GM21367 (cell line): ENCODE results near the gene ITGA6.

Experiments used
- ATAC-seq: cut with Tn5 transposase; IDR thresholded peaks from one replicate; pipeline ENCODE4 v1.9.1; 2021; ENCODE audit not compliant: unreplicated experiment

ITGA6 gene

GRCh38 chr2:172464400-172465129 lies 37.2 kb downstream of the ITGA6 start:
- ATAC-seq: no peak

GRCh38 chr2:172465417-172466334 lies 38.3 kb downstream of the ITGA6 start:
- ATAC-seq: no peak

- ATAC-seq: no peak
These were observed 40.0 kb downstream of the ITGA6 start for GRCh38 chr2:172467382-172467781.

- no peak for ATAC-seq
These were observed 43.9 kb downstream of the ITGA6 start for GRCh38 chr2:172470958-172471922.

GRCh38 chr2:172472446-172473033 lies 45.2 kb downstream of the ITGA6 start:
- ATAC-seq: no peak

- ATAC-seq: no peak
These were observed 45.8 kb downstream of the ITGA6 start for GRCh38 chr2:172473167-172473566.

GRCh38 chr2:172478353-172478752 lies 51.0 kb downstream of the ITGA6 start:
- ATAC-seq: no peak

GRCh38 chr2:172480301-172481218 lies 53.2 kb downstream of the ITGA6 start:
- no peak for ATAC-seq

- no peak for ATAC-seq
These were observed 54.3 kb downstream of the ITGA6 start for GRCh38 chr2:172481507-172482262.

- ATAC-seq: no peak
These were observed 56.9 kb downstream of the ITGA6 start for GRCh38 chr2:172484253-172484652.

GRCh38 chr2:172484706-172485105 lies 57.3 kb downstream of the ITGA6 start:
- ATAC-seq: no peak

GRCh38 chr2:172488556-172488955 lies 61.2 kb downstream of the ITGA6 start:
- no peak for ATAC-seq

- ATAC-seq: no peak
These were observed 62.3 kb downstream of the ITGA6 start for GRCh38 chr2:172489681-172490080.

GRCh38 chr2:172496160-172496608 lies 68.8 kb downstream of the ITGA6 start:
- ATAC-seq: no peak

- no peak for ATAC-seq
These were observed 79.8 kb downstream of the ITGA6 start for GRCh38 chr2:172507199-172507598.

- ATAC-seq: no peak
These were observed 82.7 kb downstream of the ITGA6 start for GRCh38 chr2:172510088-172510487.

- no peak for ATAC-seq
These were observed 83.2 kb downstream of the ITGA6 start for GRCh38 chr2:172510548-172510947.

GRCh38 chr2:172512810-172513523 lies 85.6 kb downstream of the ITGA6 start:
- no peak for ATAC-seq
